GM12872 (cell line): Measurements from ENCODE around the gene COL18A1.

ENCODE experiments used
- TF ChIP-seq, protein P1 (sequence below): IDR thresholded peaks from 3 replicates; pipeline ENCODE4 v1.5.1; 2011; ENCODE audit warnings: low read depth, mild to moderate bottlenecking, low read length, moderate library complexity; ENCODE audit not compliant: insufficient read depth

Gene COL18A1

DNA sequence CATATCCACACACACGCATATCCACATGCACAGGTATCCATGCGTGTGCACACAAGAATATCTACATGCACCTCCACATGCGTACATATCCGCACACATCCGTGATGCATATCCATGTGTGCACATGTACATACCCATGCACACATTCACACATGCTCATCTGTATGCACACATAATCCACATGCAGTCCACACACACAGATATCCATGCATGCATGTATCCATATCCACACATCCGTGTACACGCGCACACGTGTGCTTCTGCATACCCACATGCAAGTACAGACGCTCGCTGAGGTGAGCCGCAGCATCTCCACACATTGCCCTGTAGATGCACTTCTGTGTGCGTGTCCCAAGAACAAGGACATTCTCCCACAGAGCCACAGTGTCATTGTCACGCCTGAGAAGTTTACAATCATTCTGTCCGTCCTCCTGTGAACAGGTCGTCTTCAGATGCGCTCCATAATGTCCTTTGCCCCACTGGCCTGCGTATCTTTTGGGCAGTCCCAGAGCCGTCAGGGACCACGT is 43.4 kb downstream of the COL18A1 start:
- TF ChIP-seq, protein P1, sequence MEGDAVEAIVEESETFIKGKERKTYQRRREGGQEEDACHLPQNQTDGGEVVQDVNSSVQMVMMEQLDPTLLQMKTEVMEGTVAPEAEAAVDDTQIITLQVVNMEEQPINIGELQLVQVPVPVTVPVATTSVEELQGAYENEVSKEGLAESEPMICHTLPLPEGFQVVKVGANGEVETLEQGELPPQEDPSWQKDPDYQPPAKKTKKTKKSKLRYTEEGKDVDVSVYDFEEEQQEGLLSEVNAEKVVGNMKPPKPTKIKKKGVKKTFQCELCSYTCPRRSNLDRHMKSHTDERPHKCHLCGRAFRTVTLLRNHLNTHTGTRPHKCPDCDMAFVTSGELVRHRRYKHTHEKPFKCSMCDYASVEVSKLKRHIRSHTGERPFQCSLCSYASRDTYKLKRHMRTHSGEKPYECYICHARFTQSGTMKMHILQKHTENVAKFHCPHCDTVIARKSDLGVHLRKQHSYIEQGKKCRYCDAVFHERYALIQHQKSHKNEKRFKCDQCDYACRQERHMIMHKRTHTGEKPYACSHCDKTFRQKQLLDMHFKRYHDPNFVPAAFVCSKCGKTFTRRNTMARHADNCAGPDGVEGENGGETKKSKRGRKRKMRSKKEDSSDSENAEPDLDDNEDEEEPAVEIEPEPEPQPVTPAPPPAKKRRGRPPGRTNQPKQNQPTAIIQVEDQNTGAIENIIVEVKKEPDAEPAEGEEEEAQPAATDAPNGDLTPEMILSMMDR, result no peak

DNA sequence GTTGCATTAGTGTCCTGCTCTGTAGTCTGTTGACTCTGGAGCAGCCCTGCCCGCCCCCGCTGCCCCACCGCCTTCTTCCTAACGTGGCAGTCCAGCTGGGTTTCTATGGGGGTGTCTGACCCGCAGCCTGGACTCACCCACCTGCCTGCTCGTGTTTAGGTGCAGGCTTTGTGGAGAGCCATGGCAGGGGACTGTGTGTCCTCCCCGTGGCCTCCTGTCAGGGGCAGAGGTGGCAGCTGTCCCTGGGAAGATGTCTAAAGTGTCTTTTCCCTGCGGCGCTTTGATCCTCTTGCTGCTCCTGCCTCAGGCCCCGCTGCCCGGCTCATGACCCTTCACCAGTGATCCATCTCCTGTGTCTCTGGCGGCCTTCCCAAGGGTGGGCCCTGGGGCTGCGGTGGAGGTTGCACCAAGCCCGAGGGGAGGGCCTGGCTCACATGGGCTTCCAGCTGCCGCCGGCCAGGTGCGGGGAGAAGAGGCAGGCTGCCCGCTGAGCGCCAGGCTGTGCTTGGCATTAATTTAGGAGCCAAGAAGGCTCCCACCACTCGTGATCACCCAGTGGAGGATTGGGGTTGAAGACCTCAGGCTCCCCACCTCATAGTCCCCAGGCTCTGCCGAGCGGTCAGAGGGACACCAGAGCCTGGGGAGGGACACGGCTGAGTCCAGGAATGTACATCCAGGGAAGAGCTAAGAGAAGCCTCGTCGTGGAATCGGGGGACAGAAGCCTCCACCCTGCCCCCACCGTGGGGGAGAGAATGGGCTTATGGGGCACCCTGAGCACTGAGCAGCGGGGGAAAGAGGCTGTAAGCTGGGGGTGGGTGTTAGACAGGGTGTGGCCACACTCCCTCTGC is 44.1 kb downstream of the COL18A1 start:
- TF ChIP-seq, protein P1, result no peak

DNA sequence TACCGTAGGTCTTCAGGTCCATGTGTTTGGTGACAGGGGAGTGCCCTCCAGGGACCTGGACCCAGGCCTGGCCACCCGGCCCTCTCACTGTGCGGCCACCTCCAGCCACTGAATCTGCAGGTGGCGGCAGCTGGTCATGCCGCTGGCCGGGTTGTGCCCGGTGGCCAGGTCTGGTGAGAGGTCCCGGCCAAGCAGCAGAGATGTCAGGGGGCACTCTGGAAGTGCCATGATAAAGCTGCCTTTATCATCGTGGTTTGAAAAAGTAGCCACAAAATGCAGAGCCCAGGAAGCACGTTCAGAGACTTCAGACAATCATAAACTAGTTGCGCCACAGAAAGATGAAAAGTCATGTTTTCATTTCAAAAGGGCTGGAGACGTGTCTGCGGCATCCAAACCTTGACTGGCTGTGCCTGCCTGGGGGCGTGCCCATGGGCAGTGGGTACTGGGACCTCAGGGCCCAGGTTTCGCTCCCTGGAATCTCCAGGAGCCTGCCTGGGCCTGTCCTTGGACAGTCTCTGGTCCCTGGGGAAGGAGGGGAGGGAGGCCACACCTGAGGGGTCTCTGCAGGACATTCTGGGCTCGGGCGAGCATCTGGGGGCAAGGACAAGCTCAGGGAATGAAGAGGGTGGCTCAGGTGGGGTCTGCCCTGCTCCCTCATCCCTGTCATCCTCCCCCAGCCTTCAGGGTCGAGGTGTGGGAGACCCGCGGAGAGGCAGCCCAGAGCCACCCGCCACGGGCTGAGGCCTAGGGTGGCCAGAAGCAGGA is 44.9 kb downstream of the COL18A1 start:
- TF ChIP-seq, protein P1, result no peak

DNA sequence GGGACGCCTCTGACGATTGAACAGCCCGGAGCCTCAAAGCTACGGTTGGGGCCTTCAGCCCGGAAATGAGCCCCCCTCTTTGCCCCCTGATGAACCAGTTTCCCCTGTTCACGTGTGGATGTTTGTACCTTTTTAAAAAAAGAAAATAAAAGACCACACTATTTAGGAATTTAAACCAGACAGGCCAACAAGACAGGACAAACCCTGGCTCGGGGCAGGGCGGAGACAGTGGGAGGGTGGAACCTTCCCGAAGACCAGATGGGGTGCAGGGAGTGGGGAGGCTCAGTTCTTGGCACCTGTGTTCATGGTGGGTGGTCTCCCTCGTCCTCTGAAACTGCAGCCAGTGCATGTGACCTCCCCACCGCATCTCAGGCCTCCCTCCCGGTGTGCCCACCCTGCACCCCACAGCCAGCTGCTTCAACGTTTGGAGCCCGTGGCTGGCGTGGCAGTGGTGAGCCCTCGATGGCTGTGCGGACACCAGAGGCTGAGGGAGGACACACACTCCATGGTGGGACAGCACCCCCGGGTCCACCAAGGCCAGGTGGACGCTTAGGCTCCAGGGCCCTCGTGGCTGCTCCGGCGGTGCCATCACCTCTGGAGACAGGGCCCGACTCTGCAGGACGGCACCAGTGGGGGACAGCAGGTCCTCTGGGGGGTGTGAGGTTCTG is 45.6 kb downstream of the COL18A1 start:
- TF ChIP-seq, protein P1, result no peak

DNA sequence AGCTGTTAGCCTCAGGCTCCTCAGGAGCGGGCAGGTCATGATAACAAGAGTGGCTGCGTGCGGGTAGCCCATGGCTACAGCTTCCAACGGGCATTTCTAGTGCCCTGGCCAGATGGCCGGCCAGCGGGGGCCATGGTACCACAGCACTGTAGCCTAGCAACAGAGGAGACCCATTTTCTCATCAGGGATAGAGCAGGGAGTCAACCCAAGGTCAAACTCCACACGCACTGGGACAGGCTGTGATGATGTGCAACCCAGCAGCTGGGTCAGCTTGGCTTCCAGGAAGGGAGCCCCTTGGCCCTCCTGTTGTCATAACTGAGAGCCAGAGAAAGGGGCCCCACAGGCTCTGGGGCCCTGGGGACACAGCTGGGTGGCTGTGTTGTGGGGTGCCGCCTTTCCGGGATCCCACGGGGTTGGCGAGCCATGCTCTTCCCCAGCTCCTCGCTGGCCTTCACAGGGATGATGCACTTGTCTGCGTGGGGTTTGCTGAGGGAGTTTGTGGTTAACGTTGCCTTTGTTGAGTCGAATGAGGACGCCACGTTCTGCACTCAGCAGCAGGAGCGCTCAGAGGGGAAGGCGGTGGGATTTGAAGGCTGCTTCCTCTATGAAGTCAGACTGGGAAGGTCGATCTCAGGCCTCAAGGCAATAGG is 46.3 kb downstream of the COL18A1 start:
- TF ChIP-seq, protein P1, result no peak

DNA sequence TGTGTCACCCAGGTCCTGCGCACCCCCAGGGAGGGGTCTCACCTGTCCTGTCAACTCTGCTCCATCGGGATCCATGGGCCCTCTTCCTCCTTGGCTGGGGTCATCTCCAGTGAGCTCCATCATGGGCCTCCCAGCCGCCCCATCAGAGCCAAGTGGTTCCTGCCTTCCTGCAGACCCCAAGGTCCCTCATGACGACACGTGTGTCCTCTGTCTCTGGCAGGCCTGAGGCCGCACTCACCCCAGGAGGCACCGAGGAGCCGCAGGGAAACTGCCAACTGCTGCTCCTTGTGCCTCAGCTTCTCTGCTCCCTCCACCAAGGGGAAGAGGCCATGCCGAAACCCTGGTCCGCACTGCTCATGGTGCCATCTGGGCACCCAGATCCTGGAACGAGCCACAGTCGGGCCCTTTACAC is 46.8 kb downstream of the COL18A1 start:
- TF ChIP-seq, protein P1, result no peak
